ENCODE results near the gene AP5B1. TPM values are rescaled to one million over a fixed set of nuclear protein-coding genes. Genes with fewer than 3 reads are reported as not detected.

AP5B1 gene
- polyA plus RNA-seq, 1 experiment: 2.6 TPM

GRCh38 chr11:65777821-65778361, 2.9 kb downstream of the AP5B1 start:
- Histone ChIP-seq H3K4me3 (ENCODE audit: low read depth, low read length) (no peak overlapping the region), H3K27me3 (ENCODE audit: control insufficient read depth, insufficient read depth, low read length) (peaks cover 4% of the 10 kb centered on the region), H3K27ac (ENCODE audit: low read depth, low read length) (no peak overlapping the region), H3K9me3 (ENCODE audit: control insufficient read depth, insufficient read depth, low read length) (peaks cover 4% of the 10 kb centered on the region; the same call in 1 of the 2 replicates)
- TF ChIP-seq CTCF (IDR thresholded peaks at IDR 0.05; ENCODE audit: low read depth, low read length): no peak
- no peak for DNase-seq (ENCODE audit: low read depth, low spot score)
- POLR2A ChIA-PET: no interaction called here
- CTCF ChIA-PET: interaction anchor here (0.6 to 4.0 kb wide), 2 partner anchors 7 to 40 kb away, joined by 4 to 29 read pairs; no protein-coding TSS in a partner anchor

GRCh38 chr11:65777241-65777640, 3.5 kb downstream of the AP5B1 start:
- no peak overlapping the region for H3K27ac ChIP-seq (ENCODE audit: low read depth, low read length)
- no peak for TF ChIP-seq CTCF (IDR thresholded peaks at IDR 0.05; ENCODE audit: low read depth, low read length)
- H3K4me3 ChIP-seq (ENCODE audit: low read depth, low read length): no peak overlapping the region
- no peak for DNase-seq (ENCODE audit: low read depth, low spot score)
- H3K9me3 ChIP-seq (ENCODE audit: control insufficient read depth, insufficient read depth, low read length): peaks cover 4% of the 10 kb centered on the region; the same call in 1 of the 2 replicates
- ChIA-PET CTCF (interaction anchor here (0.6 to 0.9 kb wide), 2 partner anchors 18 to 66 kb away, joined by 3 to 6 read pairs; no protein-coding TSS in a partner anchor), POLR2A (no interaction called here)
- no peaks in the 10 kb centered on the region for H3K27me3 ChIP-seq (ENCODE audit: control insufficient read depth, insufficient read depth, low read length)

GRCh38 chr11:65776710-65777141, 4.0 kb downstream of the AP5B1 start:
- ChIA-PET CTCF (interaction anchor here (0.6 to 0.9 kb wide), 2 partner anchors 18 to 66 kb away, joined by 3 to 6 read pairs; no protein-coding TSS in a partner anchor), POLR2A (no interaction called here)
- peaks cover 4% of the 10 kb centered on the region; the same call in 1 of the 2 replicates for H3K9me3 ChIP-seq (ENCODE audit: control insufficient read depth, insufficient read depth, low read length)
- no peak for DNase-seq (ENCODE audit: low read depth, low spot score)
- no peak for TF ChIP-seq CTCF (IDR thresholded peaks at IDR 0.05; ENCODE audit: low read depth, low read length)
- H3K4me3 ChIP-seq (ENCODE audit: low read depth, low read length): no peak overlapping the region
- H3K27ac ChIP-seq (ENCODE audit: low read depth, low read length): no peak overlapping the region
- H3K27me3 ChIP-seq (ENCODE audit: control insufficient read depth, insufficient read depth, low read length): no peaks in the 10 kb centered on the region

- POLR2A ChIA-PET: no interaction called here
- DNase-seq (ENCODE audit: low read depth, low spot score): no peak
Observed at GRCh38 chr11:65776196-65776595, 4.6 kb downstream of the AP5B1 start.

More at GRCh38 chr11:65776196-65776595, 4.6 kb downstream of the AP5B1 start:
- H3K27me3 ChIP-seq (ENCODE audit: control insufficient read depth, insufficient read depth, low read length): no peaks in the 10 kb centered on the region
- CTCF ChIA-PET: interaction anchor here (0.9 kb wide), 1 partner anchor 65 kb away, joined by 3 read pairs; no protein-coding TSS in a partner anchor
- peaks cover 4% of the 10 kb centered on the region; the same call in 1 of the 2 replicates for H3K9me3 ChIP-seq (ENCODE audit: control insufficient read depth, insufficient read depth, low read length)
- H3K27ac ChIP-seq (ENCODE audit: low read depth, low read length): no peak overlapping the region
- no peak for TF ChIP-seq CTCF (IDR thresholded peaks at IDR 0.05; ENCODE audit: low read depth, low read length)
- H3K4me3 ChIP-seq (ENCODE audit: low read depth, low read length): no peak overlapping the region

Measured in AG04450 (cell line).